Endodermal cell (in vitro differentiated cells): ENCODE measurements around the gene NDUFAF5. TPM values are rescaled to one million over a fixed set of nuclear protein-coding genes. Genes with fewer than 3 reads are reported as not detected.

ENCODE experiments used
- DNase-seq: peaks from one replicate; pipeline ENCODE4 v3.0.0-alpha.2; 2017
- H3K27ac ChIP-seq: 2 replicates; pipeline ENCODE4 v1.5.1; 2013; ENCODE audit warnings: mild to moderate bottlenecking, low read depth, low read length, moderate library complexity
- H3K27me3 ChIP-seq: 2 replicates; pipeline ENCODE4 v1.6.1; 2013; ENCODE audit warnings: mild to moderate bottlenecking, low read length, moderate library complexity; ENCODE audit not compliant: insufficient read depth, control insufficient read depth, poor library complexity, severe bottlenecking
- H3K36me3 ChIP-seq: 2 replicates; pipeline ENCODE4 v1.7.0; 2013; ENCODE audit warnings: mild to moderate bottlenecking, low read length, moderate library complexity; ENCODE audit not compliant: control insufficient read depth, insufficient read depth
- H3K4me1 ChIP-seq: one replicate; pipeline ENCODE4 v1.7.0; 2013; ENCODE audit warnings: low read length; ENCODE audit not compliant: control insufficient read depth, insufficient read depth
- H3K4me3 ChIP-seq: 2 replicates; pipeline ENCODE4 v1.5.1; 2013; ENCODE audit warnings: mild to moderate bottlenecking, low read length, moderate library complexity
- H3K9ac ChIP-seq: 2 replicates; pipeline ENCODE4 v1.6.1; 2013; ENCODE audit warnings: mild to moderate bottlenecking, low read length, moderate library complexity; ENCODE audit not compliant: poor library complexity, severe bottlenecking; ENCODE audit errors: extremely low read depth
- H3K9me3 ChIP-seq: 2 replicates; pipeline ENCODE4 v1.6.1; 2013; ENCODE audit warnings: mild to moderate bottlenecking, low read length, moderate library complexity; ENCODE audit not compliant: control insufficient read depth
- H3K27ac Mint-ChIP-seq: 2 replicates; pipeline ENCODE4 v1.8.0; 2020; ENCODE audit warnings: mixed read lengths
- H3K27me3 Mint-ChIP-seq: 2 replicates; pipeline ENCODE4 v1.8.0; 2021; ENCODE audit warnings: mild to moderate bottlenecking, mixed read lengths; ENCODE audit not compliant: insufficient read depth
- H3K36me3 Mint-ChIP-seq: 2 replicates; pipeline ENCODE4 v1.8.0; 2020; ENCODE audit warnings: low read depth, mixed read lengths
- H3K4me1 Mint-ChIP-seq: 2 replicates; pipeline ENCODE4 v1.8.0; 2020; ENCODE audit warnings: mixed read lengths
- H3K4me3 Mint-ChIP-seq: 2 replicates; pipeline ENCODE4 v1.8.0; 2020; ENCODE audit warnings: mild to moderate bottlenecking, moderate library complexity, mixed read lengths
- H3K9me3 Mint-ChIP-seq: 2 replicates; pipeline ENCODE4 v1.8.0; 2020; ENCODE audit warnings: mild to moderate bottlenecking, mixed read lengths
- CTCF ChIP-seq: fragments of 200-600 bp; sonication (generic); conservative IDR thresholded peaks from 2 replicates; pipeline ENCODE4 v1.5.0; 2021; ENCODE audit warnings: antibody characterized with exemption, mild to moderate bottlenecking
- WGBS, 2 experiments: methylation state at CpG; one replicate each; pipeline versions ENCODE4 v1.1.5 to v1.1.7; 2013; ENCODE audit warnings: missing lambda C conversion rate in 2 of 2, mixed read lengths in 1 of 2; ENCODE audit not compliant: insufficient coverage in 1 of 2, insufficient read length in 1 of 2; 5-methylcytosine and 5-hydroxymethylcytosine counted together
- total RNA-seq, 2 donors: library from RNA; stranded (reverse); fragmentation: NEBNext Ultra II Directional in 1 of 2; extraction: Animal tissue kit (Norgen Biotek cat#: 25700) in 1 of 2; gene quantifications; 2 replicates in 1 of 2; 3 replicates in 1 of 2; pipeline ENCODE4 v1.2.1, GENCODE V29; 2021

The NDUFAF5 gene
- total RNA-seq, 2 donors from 2014 or later: 32.9 to 33.5 TPM

GRCh38 chr20:13800728-13801134 is 15.9 kb downstream of the NDUFAF5 start:
- Mint-ChIP-seq H3K36me3 (peaks cover 68% of the 10 kb centered on the region), H3K9me3 (no peaks in the 10 kb centered on the region), H3K27me3 (no peaks in the 10 kb centered on the region), H3K4me1 (no peaks in the 10 kb centered on the region), H3K27ac (no peak overlapping the region), H3K4me3 (no peak overlapping the region)
- Histone ChIP-seq H3K9me3 (no peaks in the 10 kb centered on the region), H3K27me3 (no peaks in the 10 kb centered on the region), H3K36me3 (peaks cover 76% of the 10 kb centered on the region), H3K4me1 (no peaks in the 10 kb centered on the region), H3K4me3 (no peak overlapping the region), H3K9ac (no peak overlapping the region), H3K27ac (no peak overlapping the region)
- 95 to 100% methylated on average over 3 to 7 of the region's 7 CpGs for WGBS, 2 experiments
- no peak for DNase-seq
- TF ChIP-seq CTCF: no peak

DNA sequence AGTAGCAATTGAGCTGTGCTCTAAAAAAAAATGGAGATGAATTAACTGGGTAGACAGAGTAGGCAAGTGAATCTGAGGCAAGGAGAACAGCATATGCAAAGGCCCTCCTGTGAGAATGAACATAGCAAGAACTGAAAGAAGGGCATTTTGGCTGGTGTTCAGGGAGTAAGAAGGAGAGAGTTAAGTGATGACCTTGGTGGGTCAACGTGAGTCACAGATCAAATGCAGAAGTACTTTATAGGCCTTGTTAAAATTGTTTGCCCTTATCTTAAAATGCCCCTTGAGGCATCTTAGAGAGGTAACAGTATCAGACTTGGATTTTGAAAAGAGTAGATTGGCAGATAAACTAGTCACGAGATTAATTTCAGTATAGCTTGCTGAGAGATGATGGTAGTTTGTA is 24.5 kb downstream of the NDUFAF5 start:
- Histone ChIP-seq H3K36me3 (peaks cover 67% of the 10 kb centered on the region), H3K4me3 (no peak overlapping the region), H3K9me3 (no peaks in the 10 kb centered on the region), H3K27ac (no peak overlapping the region), H3K9ac (no peak overlapping the region), H3K4me1 (no peaks in the 10 kb centered on the region), H3K27me3 (no peaks in the 10 kb centered on the region)
- no peak overlapping the region for H3K27ac Mint-ChIP-seq
- no peak for TF ChIP-seq CTCF
- no peaks in the 10 kb centered on the region for H3K4me1 Mint-ChIP-seq
- no peaks in the 10 kb centered on the region for H3K27me3 Mint-ChIP-seq
- no peak for DNase-seq
- peaks cover 34% of the 10 kb centered on the region for H3K36me3 Mint-ChIP-seq
- H3K4me3 Mint-ChIP-seq: no peak overlapping the region
- H3K9me3 Mint-ChIP-seq: no peaks in the 10 kb centered on the region
- 92 to 100% methylated on average over 2 of the region's 2 CpGs for WGBS, 2 experiments

DNA sequence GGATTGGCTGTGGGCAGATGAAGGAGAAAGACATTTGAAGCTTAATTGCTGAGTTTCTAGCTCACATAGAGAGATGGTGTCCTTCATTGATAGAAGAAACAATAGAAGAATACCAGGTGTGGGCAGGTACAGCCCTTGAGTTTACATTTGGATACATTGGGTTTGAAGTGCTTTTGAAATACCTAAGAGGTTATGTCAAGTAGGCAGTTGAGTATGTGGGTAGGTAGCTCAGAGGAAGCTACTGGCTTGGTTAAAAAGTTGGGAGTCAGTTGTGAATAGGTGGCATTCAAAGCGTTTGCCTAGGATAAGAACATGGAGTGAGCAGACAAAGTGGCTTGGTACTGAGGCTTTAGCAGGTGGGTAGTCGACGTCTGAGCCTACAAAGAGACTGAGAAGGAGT is 25.0 kb downstream of the NDUFAF5 start:
- no peak overlapping the region for H3K4me3 ChIP-seq
- H3K4me3 Mint-ChIP-seq: no peak overlapping the region
- WGBS, 2 experiments: 96% methylated on average over 3 of the region's 3 CpGs
- no peak overlapping the region for H3K27ac Mint-ChIP-seq
- no peak overlapping the region for H3K9ac ChIP-seq
- no peaks in the 10 kb centered on the region for H3K27me3 ChIP-seq
- no peak for TF ChIP-seq CTCF
- peaks cover 35% of the 10 kb centered on the region for H3K36me3 Mint-ChIP-seq
- no peaks in the 10 kb centered on the region for H3K9me3 ChIP-seq
- peaks cover 67% of the 10 kb centered on the region for H3K36me3 ChIP-seq
- no peaks in the 10 kb centered on the region for H3K9me3 Mint-ChIP-seq
- no peak for DNase-seq
- H3K4me1 ChIP-seq: no peaks in the 10 kb centered on the region
- H3K27me3 Mint-ChIP-seq: no peaks in the 10 kb centered on the region
- H3K4me1 Mint-ChIP-seq: no peaks in the 10 kb centered on the region
- H3K27ac ChIP-seq: no peak overlapping the region
